GM12878 (cell line): Measurements from ENCODE around the gene C19orf12.

Experiments used
- CEBPB ChIP-seq, 2 experiments: fragments of 150-350 bp in 1 of 2; IDR thresholded peaks; 2 replicates each; pipeline ENCODE4 v1.6.1; 2012 to 2014; ENCODE audit warnings: low read depth in 2 of 2, low read length in 2 of 2, borderline replicate concordance in 1 of 2, inconsistent platforms in 1 of 2
- CTCF ChIP-seq, 3 experiments: IDR thresholded peaks in 2 of 3; conservative IDR thresholded peaks in 1 of 3; 2 replicates each; pipeline ENCODE4 v1.5.1; 2011; ENCODE audit warnings: low read depth in 3 of 3, low read length in 3 of 3, mild to moderate bottlenecking in 3 of 3, control low read depth in 2 of 3, moderate library complexity in 2 of 3, inconsistent platforms in 1 of 3, mixed read lengths in 1 of 3; ENCODE audit not compliant: control insufficient read depth in 2 of 3, insufficient read depth in 1 of 3; ENCODE audit errors: extremely low read depth in 1 of 3
- EGR1 ChIP-seq, 2 experiments: IDR thresholded peaks; 1 replicate in 1 of 2; 2 replicates in 1 of 2; pipeline ENCODE4 v1.6.1; 2011 to 2012; ENCODE audit warnings: low read depth in 2 of 2, low read length in 2 of 2, borderline replicate concordance in 1 of 2, mild to moderate bottlenecking in 1 of 2, moderate library complexity in 1 of 2
- ETV6 ChIP-seq, 2 experiments: fragments of 450-650 bp in 1 of 2; IDR thresholded peaks in 1 of 2; conservative IDR thresholded peaks in 1 of 2; 2 replicates each; pipeline ENCODE4 v1.6.1; 2014; ENCODE audit warnings: antibody characterized with exemption in 1 of 2, borderline replicate concordance in 1 of 2, low read depth in 1 of 2, mild to moderate bottlenecking in 1 of 2, moderate library complexity in 1 of 2
- HDAC6 ChIP-seq: fragments of 200-600 bp; sonication (generic); IDR thresholded peaks from one replicate; pipeline ENCODE4 v1.8.0; 2017; ENCODE audit warnings: antibody characterized with exemption; ENCODE audit not compliant: unreplicated experiment
- POLR2A ChIP-seq: IDR thresholded peaks from 2 replicates; pipeline ENCODE4 v1.6.1; 2011; ENCODE audit warnings: low read depth, mild to moderate bottlenecking, low read length

DNA sequence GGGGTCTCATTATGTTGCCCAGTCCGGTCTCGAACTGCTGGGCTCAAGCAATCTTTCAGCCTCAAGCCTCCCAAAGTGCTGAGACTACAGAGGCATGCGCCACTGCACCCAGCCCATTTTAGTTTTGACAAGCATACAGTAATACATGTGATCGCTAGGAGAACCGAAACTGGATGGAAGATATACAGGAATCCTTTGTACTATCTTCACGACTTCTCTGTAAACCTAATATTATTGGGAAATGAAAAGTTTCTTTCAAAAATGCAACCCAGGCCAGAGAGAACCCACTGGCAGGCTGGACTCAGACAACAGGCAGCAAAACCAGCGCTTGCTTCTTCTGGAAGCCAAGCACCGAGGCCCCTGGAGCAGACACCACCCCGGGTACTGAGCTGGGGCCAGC is 9.4 kb downstream of the C19orf12 start:
- TF ChIP-seq CTCF (IDR thresholded peaks at IDR 0.05 in 2 of 3, conservative IDR thresholded peaks at IDR 0.05 in 1 of 3; ENCODE audit: control insufficient read depth in 2 of 3, extremely low read depth in 1 of 3, insufficient read depth in 1 of 3, low read depth in 3 of 3, low read length in 3 of 3) = no peak
- TF ChIP-seq CEBPB (IDR thresholded peaks at IDR 0.05; ENCODE audit: borderline replicate concordance in 1 of 2, low read depth in 2 of 2, low read length in 2 of 2) = no peak
- TF ChIP-seq EGR1 (IDR thresholded peaks at IDR 0.05; ENCODE audit: borderline replicate concordance in 1 of 2, low read depth in 2 of 2, low read length in 2 of 2) = no peak
- TF ChIP-seq POLR2A = no peak
- no peak for TF ChIP-seq ETV6 (conservative IDR thresholded peaks at IDR 0.05 in 1 of 2, IDR thresholded peaks at IDR 0.05 in 1 of 2; ENCODE audit: borderline replicate concordance in 1 of 2, low read depth in 1 of 2)
- no peak for TF ChIP-seq HDAC6
